ENCODE results near the gene ZNF554. TPM values are rescaled to one million over a fixed set of nuclear protein-coding genes. Genes with fewer than 3 reads are reported as not detected.
"Not testable (repeated sequence)": the region's sequence is repeated elsewhere in the genome, so short reads cannot be mapped to it uniquely, and the experiment has no call there.

Gene ZNF554
- total RNA-seq, 1 donor from 2014 or later: 2.8 TPM

GRCh38 chr19:2790557-2791271, 29.0 kb upstream of the ZNF554 start:
- DNase-seq (ENCODE audit: low spot score): peak; percentile 92
- ATAC-seq: peak; percentile 89

- DNase-seq (ENCODE audit: low spot score) (no peak), ATAC-seq (no peak)
Observed at GRCh38 chr19:2791440-2791839, 28.2 kb upstream of the ZNF554 start.

GRCh38 chr19:2791876-2792275, 27.8 kb upstream of the ZNF554 start:
- DNase-seq (ENCODE audit: low spot score): no peak
- ATAC-seq: no peak

GRCh38 chr19:2792666-2793065, 27.0 kb upstream of the ZNF554 start:
- ATAC-seq; DNase-seq (ENCODE audit: low spot score): not testable (repeated sequence)

GRCh38 chr19:2793126-2793525, 26.5 kb upstream of the ZNF554 start:
- ATAC-seq: no peak
- no peak for DNase-seq (ENCODE audit: low spot score)

- no peak for DNase-seq (ENCODE audit: low spot score)
- no peak for ATAC-seq
Observed at GRCh38 chr19:2793577-2793976, 26.1 kb upstream of the ZNF554 start.

- ATAC-seq: peak; percentile 16
Observed at GRCh38 chr19:2795827-2796658, 23.6 kb upstream of the ZNF554 start.

GRCh38 chr19:2796659-2797266, 22.9 kb upstream of the ZNF554 start:
- no peak for ATAC-seq
- DNase-seq (ENCODE audit: low spot score): no peak

More at GRCh38 chr19:2795827-2796658, 23.6 kb upstream of the ZNF554 start:
- DNase-seq (ENCODE audit: low spot score): no peak

- DNase-seq (ENCODE audit: low spot score) (no peak), ATAC-seq (no peak)
Observed at GRCh38 chr19:2797280-2797679, 22.4 kb upstream of the ZNF554 start.

- ATAC-seq (peak; percentile 12), DNase-seq (ENCODE audit: low spot score) (no peak)
Observed at GRCh38 chr19:2798158-2798685, 21.4 kb upstream of the ZNF554 start.

GRCh38 chr19:2798733-2799132, 20.9 kb upstream of the ZNF554 start:
- DNase-seq (ENCODE audit: low spot score) (peak; percentile 62), ATAC-seq (peak; percentile 78)

GRCh38 chr19:2799273-2800020, 20.2 kb upstream of the ZNF554 start:
- DNase-seq (ENCODE audit: low spot score): no peak

GRCh38 chr19:2800506-2800905, 19.2 kb upstream of the ZNF554 start:
- ATAC-seq (no peak), DNase-seq (ENCODE audit: low spot score) (no peak)

More at GRCh38 chr19:2799273-2800020, 20.2 kb upstream of the ZNF554 start:
- no peak for ATAC-seq

GRCh38 chr19:2802826-2803225, 16.8 kb upstream of the ZNF554 start:
- ATAC-seq (no peak), DNase-seq (ENCODE audit: low spot score) (no peak)

- no peak for ATAC-seq
Observed at GRCh38 chr19:2803486-2804155, 16.0 kb upstream of the ZNF554 start.

GRCh38 chr19:2804156-2805004, 15.3 kb upstream of the ZNF554 start:
- no peak for DNase-seq (ENCODE audit: low spot score)
- no peak for ATAC-seq

More at GRCh38 chr19:2803486-2804155, 16.0 kb upstream of the ZNF554 start:
- no peak for DNase-seq (ENCODE audit: low spot score)

GRCh38 chr19:2805261-2805900, 14.3 kb upstream of the ZNF554 start:
- DNase-seq (ENCODE audit: low spot score): no peak
- ATAC-seq: no peak

- DNase-seq (ENCODE audit: low spot score): no peak
- ATAC-seq: no peak
Observed at GRCh38 chr19:2805991-2806649, 13.5 kb upstream of the ZNF554 start.
